Measurements from ENCODE around the gene GAGE13.
"Not testable (repeated sequence)": the region's sequence is repeated elsewhere in the genome, so short reads cannot be mapped to it uniquely, and the experiment has no call there.

DNA sequence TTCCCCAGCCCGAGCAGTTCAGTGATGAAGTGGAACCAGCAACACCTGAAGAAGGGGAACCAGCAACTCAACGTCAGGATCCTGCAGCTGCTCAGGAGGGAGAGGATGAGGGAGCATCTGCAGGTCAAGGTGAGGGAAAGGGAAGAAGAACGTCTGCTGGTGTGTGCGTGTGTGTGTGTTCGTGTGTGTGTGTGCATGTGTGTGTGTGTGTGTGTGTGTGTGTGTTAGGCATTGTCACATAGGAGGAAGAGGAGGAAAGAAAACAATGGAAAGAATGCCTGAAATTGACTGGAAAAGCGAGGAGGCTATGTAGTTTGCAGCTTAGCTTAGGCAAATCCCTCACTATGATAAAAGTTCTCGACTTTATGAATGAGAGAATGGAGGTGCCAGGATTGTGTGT lies 7.6 kb upstream of the GAGE13 start:
- not testable (repeated sequence) for TF ChIP-seq EZH2 (IDR thresholded peaks at IDR 0.05; ENCODE audit: low read length)
- TF ChIP-seq, protein P1, sequence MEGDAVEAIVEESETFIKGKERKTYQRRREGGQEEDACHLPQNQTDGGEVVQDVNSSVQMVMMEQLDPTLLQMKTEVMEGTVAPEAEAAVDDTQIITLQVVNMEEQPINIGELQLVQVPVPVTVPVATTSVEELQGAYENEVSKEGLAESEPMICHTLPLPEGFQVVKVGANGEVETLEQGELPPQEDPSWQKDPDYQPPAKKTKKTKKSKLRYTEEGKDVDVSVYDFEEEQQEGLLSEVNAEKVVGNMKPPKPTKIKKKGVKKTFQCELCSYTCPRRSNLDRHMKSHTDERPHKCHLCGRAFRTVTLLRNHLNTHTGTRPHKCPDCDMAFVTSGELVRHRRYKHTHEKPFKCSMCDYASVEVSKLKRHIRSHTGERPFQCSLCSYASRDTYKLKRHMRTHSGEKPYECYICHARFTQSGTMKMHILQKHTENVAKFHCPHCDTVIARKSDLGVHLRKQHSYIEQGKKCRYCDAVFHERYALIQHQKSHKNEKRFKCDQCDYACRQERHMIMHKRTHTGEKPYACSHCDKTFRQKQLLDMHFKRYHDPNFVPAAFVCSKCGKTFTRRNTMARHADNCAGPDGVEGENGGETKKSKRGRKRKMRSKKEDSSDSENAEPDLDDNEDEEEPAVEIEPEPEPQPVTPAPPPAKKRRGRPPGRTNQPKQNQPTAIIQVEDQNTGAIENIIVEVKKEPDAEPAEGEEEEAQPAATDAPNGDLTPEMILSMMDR (optimal IDR thresholded peaks at IDR 0.05 in 1 of 3, IDR thresholded peaks at IDR 0.05 in 1 of 3, conservative IDR thresholded peaks at IDR 0.05 in 1 of 3; ENCODE audit: extremely low read depth in 1 of 3, insufficient read depth in 2 of 3, low read length in 3 of 3), result not testable (repeated sequence)
